ENCODE measurements around the gene CACNA1G. TPM values are rescaled to one million over a fixed set of nuclear protein-coding genes. Genes with fewer than 3 reads are reported as not detected.
A peak's percentile ranks its signal among the peaks of the same experiment; 100 is the strongest.

Gene CACNA1G
- total RNA-seq, 1 experiment from 2014 or later: 6.7 TPM

DNA sequence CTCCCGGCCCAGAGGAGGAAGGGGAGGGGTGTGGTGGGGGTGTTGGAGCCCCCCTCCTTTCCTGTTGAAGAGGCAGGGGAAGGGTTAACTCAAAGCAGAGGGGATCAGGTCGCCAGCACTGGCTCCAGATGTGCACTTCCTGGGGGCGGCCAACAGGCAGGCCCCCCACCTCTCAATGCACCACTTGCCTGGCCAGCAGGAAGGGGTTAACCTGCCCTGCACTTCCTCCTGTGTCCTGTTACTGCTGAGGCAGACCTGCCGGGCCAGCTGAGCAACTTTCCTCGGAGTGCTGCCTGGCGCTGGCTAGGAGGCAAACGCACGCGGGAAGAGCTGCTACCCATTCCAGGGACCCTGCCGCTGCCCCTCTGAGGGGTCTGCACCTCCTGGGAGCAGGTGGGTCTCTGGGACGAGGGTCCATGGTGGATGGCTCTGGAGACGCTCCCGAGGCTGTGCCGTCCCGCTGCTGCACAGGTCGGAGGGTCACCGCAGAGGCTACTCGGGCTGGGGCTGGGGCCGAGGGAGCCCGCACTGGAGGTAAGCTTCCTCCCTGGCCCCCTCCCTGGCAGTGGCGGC lies 28.0 kb upstream of the CACNA1G start, which contains the start of gene EPN3 (continued):
- no peak for TF ChIP-seq ZNF219 (CRISPR knock-in tag; IDR thresholded peaks at IDR 0.05; ENCODE audit: borderline replicate concordance)
- TF ChIP-seq, protein P1, sequence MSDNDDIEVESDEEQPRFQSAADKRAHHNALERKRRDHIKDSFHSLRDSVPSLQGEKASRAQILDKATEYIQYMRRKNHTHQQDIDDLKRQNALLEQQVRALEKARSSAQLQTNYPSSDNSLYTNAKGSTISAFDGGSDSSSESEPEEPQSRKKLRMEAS (CRISPR knock-in tag; IDR thresholded peaks at IDR 0.05): peak; percentile 54; the same call in 1 of the 2 replicates
- TF ChIP-seq IRF1 (CRISPR knock-in tag; IDR thresholded peaks at IDR 0.05): no peak
- TF ChIP-seq ESRRA (CRISPR knock-in tag; IDR thresholded peaks at IDR 0.05; ENCODE audit: borderline replicate concordance): 0 out of 2 replicates have a peak, but pooled peaks have one; percentile 25
- TF ChIP-seq, protein P2, sequence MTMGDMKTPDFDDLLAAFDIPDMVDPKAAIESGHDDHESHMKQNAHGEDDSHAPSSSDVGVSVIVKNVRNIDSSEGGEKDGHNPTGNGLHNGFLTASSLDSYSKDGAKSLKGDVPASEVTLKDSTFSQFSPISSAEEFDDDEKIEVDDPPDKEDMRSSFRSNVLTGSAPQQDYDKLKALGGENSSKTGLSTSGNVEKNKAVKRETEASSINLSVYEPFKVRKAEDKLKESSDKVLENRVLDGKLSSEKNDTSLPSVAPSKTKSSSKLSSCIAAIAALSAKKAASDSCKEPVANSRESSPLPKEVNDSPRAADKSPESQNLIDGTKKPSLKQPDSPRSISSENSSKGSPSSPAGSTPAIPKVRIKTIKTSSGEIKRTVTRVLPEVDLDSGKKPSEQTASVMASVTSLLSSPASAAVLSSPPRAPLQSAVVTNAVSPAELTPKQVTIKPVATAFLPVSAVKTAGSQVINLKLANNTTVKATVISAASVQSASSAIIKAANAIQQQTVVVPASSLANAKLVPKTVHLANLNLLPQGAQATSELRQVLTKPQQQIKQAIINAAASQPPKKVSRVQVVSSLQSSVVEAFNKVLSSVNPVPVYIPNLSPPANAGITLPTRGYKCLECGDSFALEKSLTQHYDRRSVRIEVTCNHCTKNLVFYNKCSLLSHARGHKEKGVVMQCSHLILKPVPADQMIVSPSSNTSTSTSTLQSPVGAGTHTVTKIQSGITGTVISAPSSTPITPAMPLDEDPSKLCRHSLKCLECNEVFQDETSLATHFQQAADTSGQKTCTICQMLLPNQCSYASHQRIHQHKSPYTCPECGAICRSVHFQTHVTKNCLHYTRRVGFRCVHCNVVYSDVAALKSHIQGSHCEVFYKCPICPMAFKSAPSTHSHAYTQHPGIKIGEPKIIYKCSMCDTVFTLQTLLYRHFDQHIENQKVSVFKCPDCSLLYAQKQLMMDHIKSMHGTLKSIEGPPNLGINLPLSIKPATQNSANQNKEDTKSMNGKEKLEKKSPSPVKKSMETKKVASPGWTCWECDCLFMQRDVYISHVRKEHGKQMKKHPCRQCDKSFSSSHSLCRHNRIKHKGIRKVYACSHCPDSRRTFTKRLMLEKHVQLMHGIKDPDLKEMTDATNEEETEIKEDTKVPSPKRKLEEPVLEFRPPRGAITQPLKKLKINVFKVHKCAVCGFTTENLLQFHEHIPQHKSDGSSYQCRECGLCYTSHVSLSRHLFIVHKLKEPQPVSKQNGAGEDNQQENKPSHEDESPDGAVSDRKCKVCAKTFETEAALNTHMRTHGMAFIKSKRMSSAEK (CRISPR knock-in tag; IDR thresholded peaks at IDR 0.05; ENCODE audit: borderline replicate concordance): no peak
- no peak for TF ChIP-seq FOXP4 (CRISPR knock-in tag; IDR thresholded peaks at IDR 0.05)
- no peak for TF ChIP-seq HMGA2 (CRISPR knock-in tag; IDR thresholded peaks at IDR 0.05)
- no peak for TF ChIP-seq ZNF396 (CRISPR knock-in tag; IDR thresholded peaks at IDR 0.05; ENCODE audit: borderline replicate concordance)
- no peak for TF ChIP-seq ZNF263 (CRISPR knock-in tag; IDR thresholded peaks at IDR 0.05; ENCODE audit: low read depth)
- TF ChIP-seq, protein P3, sequence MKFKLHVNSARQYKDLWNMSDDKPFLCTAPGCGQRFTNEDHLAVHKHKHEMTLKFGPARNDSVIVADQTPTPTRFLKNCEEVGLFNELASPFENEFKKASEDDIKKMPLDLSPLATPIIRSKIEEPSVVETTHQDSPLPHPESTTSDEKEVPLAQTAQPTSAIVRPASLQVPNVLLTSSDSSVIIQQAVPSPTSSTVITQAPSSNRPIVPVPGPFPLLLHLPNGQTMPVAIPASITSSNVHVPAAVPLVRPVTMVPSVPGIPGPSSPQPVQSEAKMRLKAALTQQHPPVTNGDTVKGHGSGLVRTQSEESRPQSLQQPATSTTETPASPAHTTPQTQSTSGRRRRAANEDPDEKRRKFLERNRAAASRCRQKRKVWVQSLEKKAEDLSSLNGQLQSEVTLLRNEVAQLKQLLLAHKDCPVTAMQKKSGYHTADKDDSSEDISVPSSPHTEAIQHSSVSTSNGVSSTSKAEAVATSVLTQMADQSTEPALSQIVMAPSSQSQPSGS (CRISPR knock-in tag; IDR thresholded peaks at IDR 0.05; ENCODE audit: borderline replicate concordance, low read depth): no peak
- TF ChIP-seq MYBL2 (CRISPR knock-in tag; IDR thresholded peaks at IDR 0.05): 0 out of 2 replicates have a peak, but pooled peaks have one; percentile 51
- TF ChIP-seq ZNF416 (CRISPR knock-in tag; IDR thresholded peaks at IDR 0.05): no peak
- TF ChIP-seq SMAD4 (CRISPR knock-in tag; IDR thresholded peaks at IDR 0.05): no peak
- no peak for TF ChIP-seq PRDM15 (CRISPR knock-in tag; IDR thresholded peaks at IDR 0.05)
- TF ChIP-seq, protein P4, sequence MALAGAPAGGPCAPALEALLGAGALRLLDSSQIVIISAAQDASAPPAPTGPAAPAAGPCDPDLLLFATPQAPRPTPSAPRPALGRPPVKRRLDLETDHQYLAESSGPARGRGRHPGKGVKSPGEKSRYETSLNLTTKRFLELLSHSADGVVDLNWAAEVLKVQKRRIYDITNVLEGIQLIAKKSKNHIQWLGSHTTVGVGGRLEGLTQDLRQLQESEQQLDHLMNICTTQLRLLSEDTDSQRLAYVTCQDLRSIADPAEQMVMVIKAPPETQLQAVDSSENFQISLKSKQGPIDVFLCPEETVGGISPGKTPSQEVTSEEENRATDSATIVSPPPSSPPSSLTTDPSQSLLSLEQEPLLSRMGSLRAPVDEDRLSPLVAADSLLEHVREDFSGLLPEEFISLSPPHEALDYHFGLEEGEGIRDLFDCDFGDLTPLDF (CRISPR knock-in tag; IDR thresholded peaks at IDR 0.05): no peak
- no peak for TF ChIP-seq AR (CRISPR knock-in tag; IDR thresholded peaks at IDR 0.05)
- peak; percentile 64 for TF ChIP-seq SP1 (CRISPR knock-in tag; conservative IDR thresholded peaks at IDR 0.05)
- no peak for TF ChIP-seq JAZF1 (CRISPR knock-in tag; IDR thresholded peaks at IDR 0.05)
- TF ChIP-seq GTF2I (CRISPR knock-in tag; conservative IDR thresholded peaks at IDR 0.05): no peak
- TF ChIP-seq, protein P5, sequence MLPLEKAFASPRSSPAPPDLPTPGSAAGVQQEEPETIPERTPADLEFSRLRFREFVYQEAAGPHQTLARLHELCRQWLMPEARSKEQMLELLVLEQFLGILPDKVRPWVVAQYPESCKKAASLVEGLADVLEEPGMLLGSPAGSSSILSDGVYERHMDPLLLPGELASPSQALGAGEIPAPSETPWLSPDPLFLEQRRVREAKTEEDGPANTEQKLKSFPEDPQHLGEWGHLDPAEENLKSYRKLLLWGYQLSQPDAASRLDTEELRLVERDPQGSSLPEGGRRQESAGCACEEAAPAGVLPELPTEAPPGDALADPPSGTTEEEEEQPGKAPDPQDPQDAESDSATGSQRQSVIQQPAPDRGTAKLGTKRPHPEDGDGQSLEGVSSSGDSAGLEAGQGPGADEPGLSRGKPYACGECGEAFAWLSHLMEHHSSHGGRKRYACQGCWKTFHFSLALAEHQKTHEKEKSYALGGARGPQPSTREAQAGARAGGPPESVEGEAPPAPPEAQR (CRISPR knock-in tag; IDR thresholded peaks at IDR 0.05): no peak
- peak; percentile 22; the same call in 1 of the 2 replicates for TF ChIP-seq ZNF423 (CRISPR knock-in tag; IDR thresholded peaks at IDR 0.05)
